ENCODE results near the gene KCNIP2. TPM values are rescaled to one million over a fixed set of nuclear protein-coding genes. Genes with fewer than 3 reads are reported as not detected.

KCNIP2 gene
- total RNA-seq: 0.13 and 3.6 TPM in 2 replicates

DNA sequence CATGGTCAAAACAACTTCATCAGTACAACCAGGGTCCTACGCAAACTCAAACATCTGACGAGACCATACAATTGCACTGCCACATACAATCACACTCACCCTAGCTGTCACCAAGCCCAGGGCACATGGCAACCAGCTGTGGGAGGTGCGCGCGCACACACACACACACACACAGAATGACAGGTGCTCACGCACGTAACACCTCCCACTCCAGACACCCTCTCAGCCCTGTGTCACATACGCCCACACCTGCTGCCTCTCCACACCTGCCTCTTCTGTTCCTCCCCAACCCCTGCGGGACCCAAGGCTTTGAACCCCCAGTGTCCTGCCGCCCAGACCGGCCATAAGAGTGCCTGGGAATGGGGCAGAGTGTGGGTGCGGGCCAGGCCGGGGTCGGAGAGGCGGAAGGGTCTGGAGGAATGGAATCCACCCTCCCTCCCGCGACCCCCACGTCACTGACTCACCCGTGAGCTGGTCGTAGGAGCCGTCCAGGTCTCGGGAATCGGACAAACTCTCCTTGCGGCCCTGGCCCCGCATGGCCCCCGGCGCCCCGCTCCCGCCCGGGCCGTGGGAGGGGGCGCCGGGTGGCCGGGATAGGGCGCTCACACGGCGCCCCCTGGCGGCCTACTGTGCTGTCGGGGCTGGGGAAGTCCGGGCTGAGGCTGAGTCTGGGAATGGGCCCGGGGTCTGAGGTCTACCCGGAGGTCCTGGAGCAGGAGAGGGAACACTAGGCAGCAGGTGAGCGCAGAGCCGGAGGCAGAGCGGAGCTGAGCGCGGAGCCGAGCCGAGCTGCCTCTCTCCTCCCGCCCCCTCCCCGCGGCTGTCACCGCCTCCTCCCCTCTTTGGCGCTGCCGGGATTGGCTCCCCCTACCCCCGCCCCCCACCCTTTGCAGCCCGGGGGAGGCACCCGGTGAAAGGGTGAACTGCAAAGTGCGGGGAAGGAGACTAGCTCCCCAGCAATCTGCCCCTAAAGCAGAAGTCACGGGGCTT is at the start of gene KCNIP2:
TSS of gene KCNIP2 (minus strand) at position 769 of the 990 bp plus-strand sequence. CDS start at position 537, 232 bp downstream.

DNA sequence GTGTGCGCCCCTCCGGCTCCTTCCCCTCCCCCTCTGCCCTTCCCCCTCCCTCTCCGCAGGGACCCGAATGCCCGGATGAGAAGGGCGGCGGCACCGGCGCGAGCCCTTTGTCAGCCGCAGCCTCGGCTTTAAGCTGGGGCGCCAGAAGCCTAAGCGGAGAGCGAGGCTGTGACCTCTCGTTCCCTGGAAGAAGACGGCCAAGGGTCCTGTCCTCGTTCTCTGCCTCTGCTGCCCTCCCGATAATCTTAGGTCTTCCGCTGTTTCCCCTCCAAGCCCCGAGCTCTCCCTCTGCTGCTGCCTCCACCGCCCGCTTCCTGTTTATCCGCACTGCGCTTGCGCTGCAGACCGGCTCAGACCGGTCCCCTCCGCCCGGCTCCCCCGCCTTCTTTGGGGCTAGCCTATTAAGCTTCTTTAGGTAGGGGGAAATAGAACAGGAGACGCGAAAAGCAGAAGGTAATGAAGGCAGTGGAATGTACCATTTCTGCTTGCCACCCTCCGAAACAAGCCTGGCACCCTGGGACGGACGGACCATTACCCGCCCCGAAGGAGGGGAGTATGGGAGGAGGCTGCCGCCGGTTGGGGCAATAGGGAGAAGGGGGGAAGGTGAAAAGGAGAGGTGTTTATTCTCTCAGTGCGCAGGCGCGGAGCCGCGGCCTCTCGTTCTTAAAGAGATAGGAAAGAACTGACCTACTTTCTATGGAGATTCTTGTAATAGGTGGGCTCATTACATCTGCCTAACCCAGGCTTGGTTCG is 25.3 kb downstream of the KCNIP2 start, which contains the start of gene OGA:
TSS of gene OGA (minus strand) at position 326 of the 753 bp plus-strand sequence. CDS start 422 bp downstream, outside the sequence.

DNA sequence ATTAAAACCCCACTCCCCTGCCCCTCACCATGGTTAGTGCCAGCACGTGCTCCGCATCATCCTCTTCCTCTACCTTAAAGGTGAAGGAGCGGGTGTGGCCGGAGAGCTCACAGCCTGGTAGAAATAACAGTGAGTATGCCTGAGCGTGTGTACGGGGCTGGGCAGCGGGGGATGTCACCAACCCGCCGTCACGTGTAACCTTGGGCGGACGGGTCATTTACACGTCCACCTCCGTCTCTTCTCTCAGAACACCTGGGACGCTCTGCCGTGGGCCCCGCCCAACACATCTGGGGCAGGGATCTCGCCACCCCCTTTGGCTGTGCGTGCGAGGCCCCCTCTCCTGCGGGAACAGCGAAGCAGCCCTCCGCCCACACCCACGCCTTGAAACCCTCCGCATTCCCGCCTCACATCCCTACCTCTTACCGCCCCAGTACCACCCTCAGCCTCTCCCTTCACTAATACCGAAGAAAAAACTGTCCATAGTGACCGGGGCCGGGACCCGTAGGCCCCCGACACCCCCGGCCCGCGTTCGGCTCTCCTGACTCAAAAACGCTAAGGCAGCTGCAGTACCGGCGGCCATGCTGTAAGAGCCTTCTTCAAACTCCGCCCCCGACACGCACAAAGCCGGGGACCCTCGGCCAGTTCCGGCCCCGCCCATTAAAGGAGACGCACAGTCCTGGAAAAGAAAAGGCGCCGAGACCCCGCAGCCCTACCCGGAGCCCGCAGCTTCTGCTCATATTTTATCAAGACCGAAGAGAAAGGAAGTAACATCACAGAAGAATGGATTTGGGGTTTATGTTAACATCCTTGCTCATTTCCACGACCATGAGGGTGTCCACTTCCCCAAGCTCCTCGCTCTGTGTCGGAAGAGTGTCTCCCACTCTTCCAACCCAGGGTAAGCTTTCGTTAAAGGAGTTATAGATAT is 60.5 kb downstream of the KCNIP2 start, which contains the start of gene NPM3:
TSS of gene NPM3 (minus strand) at position 636 of the 925 bp plus-strand sequence. CDS start at position 580, 56 bp downstream.

Other genes starting within 250 kb of the KCNIP2 start
- 13.6 and 20.3 TPM in 2 replicates for gene FBXW4, start 148.6 kb downstream of the KCNIP2 start, total RNA-seq
- gene FGF8, start 67.7 kb downstream of the KCNIP2 start, total RNA-seq: not detected in 2 replicates
- 51.5 and 124 TPM in 2 replicates for gene NPM3, start 60.4 kb downstream of the KCNIP2 start, total RNA-seq
- gene OGA, start 25.4 kb downstream of the KCNIP2 start, total RNA-seq: 48.2 and 91.0 TPM in 2 replicates
- 3.2 and 7.4 TPM in 2 replicates for gene ARMH3, start 212.4 kb upstream of the KCNIP2 start, total RNA-seq
- gene HPS6, start 221.5 kb upstream of the KCNIP2 start, total RNA-seq: 34.1 and 40.9 TPM in 2 replicates

Data from epithelial cell of alveolus of lung (primary cell).